HepG2 (cell line): ENCODE data around the gene NINJ2. TPM values are rescaled to one million over a fixed set of nuclear protein-coding genes. Genes with fewer than 3 reads are reported as not detected.

Source experiments
- ATAC-seq: fragments of 200-7000 bp; cut with Tn5 transposase; 3 replicates; pipeline ENCODE4 v1.9.1; 2020; ENCODE audit warnings: mild to moderate bottlenecking, moderate library complexity
- BruUV-seq: library from RNA; stranded (reverse); fragments of 400-500 nt; replicated peaks from 2 replicates; lab custom pipeline; 2021; lab: Mats Ljungman, UMichigan
- CTCF ChIA-PET: fragments of 300-600 bp; formaldehyde crosslinking; extraction: SDS; loops from one replicate; lab custom pipeline; 2021; ENCODE audit warnings: low total read pairs, inconsistent platforms, low intra/inter-chr PET ratio; lab: Yijun Ruan, JAX
- POLR2A ChIA-PET: fragments of 350-600 bp; sonication (Branson Sonifier 250); formaldehyde crosslinking; loops from one replicate; lab custom pipeline; 2020; ENCODE audit warnings: antibody characterized with exemption, inconsistent platforms; lab: Yijun Ruan, JAX
- DNase-seq: peaks from one replicate; pipeline ENCODE4 v3.0.0-alpha.2; 2015; ENCODE audit warnings: low spot score
- FAIRE-seq: peaks from 3 replicates; lab custom pipeline; 2011; peaks lifted over from hg19 to GRCh38; lab: Jason Lieb, UNC
- H2AFZ ChIP-seq: one replicate; pipeline ENCODE4 v1.6.1; 2011; ENCODE audit warnings: low read length, inconsistent platforms
- H3K27ac ChIP-seq: fragments of 300-600 bp; 3 replicates; pipeline ENCODE4 v1.8.0; 2011; ENCODE audit warnings: mixed run types, mild to moderate bottlenecking, mixed read lengths, low read length, inconsistent platforms; ENCODE audit not compliant: insufficient read depth; ENCODE audit errors: extremely low read length
- H3K27me3 ChIP-seq, 2 experiments: fragments of 200-600 bp in 1 of 2; 2 replicates in 1 of 2; 3 replicates in 1 of 2; pipeline versions ENCODE4 v1.6.0 to v1.8.0; 2011; ENCODE audit warnings: low read length in 2 of 2, mild to moderate bottlenecking in 2 of 2, moderate library complexity in 2 of 2, inconsistent platforms in 1 of 2; ENCODE audit not compliant: insufficient read depth in 2 of 2, control insufficient read depth in 1 of 2
- H3K36me3 ChIP-seq, 2 experiments: fragments of 200-600 bp in 1 of 2; replicated peaks in 1 of 2; 2 replicates in 1 of 2; 3 replicates in 1 of 2; pipeline versions ENCODE4 v1.5.1 to v1.8.0; 2011; ENCODE audit warnings: low read length in 2 of 2, inconsistent platforms in 1 of 2; ENCODE audit not compliant: insufficient read depth in 2 of 2, control insufficient read depth in 1 of 2
- H3K4me1 ChIP-seq: 2 replicates; pipeline ENCODE4 v1.5.1; 2012; ENCODE audit warnings: low read length, inconsistent platforms; ENCODE audit not compliant: insufficient read depth
- H3K4me2 ChIP-seq: 2 replicates; pipeline ENCODE4 v1.6.0; 2011; ENCODE audit warnings: low read depth, low read length, inconsistent platforms
- H3K4me3 ChIP-seq, 3 experiments: fragments of 200-600 bp in 1 of 3; sonication (generic), shearing (Covaris generic) in 1 of 3; replicated peaks in 1 of 3; 2 replicates each; pipeline ENCODE4 v1.5.1; 2011 to 2016; ENCODE audit warnings: low read length in 3 of 3, inconsistent platforms in 2 of 3, low read depth in 2 of 3, mild to moderate bottlenecking in 2 of 3, control low read depth in 1 of 3, mixed read lengths in 1 of 3; ENCODE audit not compliant: insufficient read depth in 1 of 3
- H3K79me2 ChIP-seq: one replicate; pipeline ENCODE4 v1.6.1; 2011; ENCODE audit warnings: low read length, inconsistent platforms; ENCODE audit not compliant: insufficient read depth
- H3K9ac ChIP-seq: 2 replicates; pipeline ENCODE4 v1.6.0; 2011; ENCODE audit warnings: mild to moderate bottlenecking, low read depth, low read length, inconsistent platforms; ENCODE audit not compliant: insufficient read depth
- H3K9me3 ChIP-seq: 2 replicates; pipeline ENCODE4 v1.5.1; 2012; ENCODE audit warnings: mild to moderate bottlenecking, low read length
- H4K20me1 ChIP-seq: 2 replicates; pipeline ENCODE4 v1.6.0; 2011; ENCODE audit warnings: inconsistent platforms, mild to moderate bottlenecking, low read length, moderate library complexity; ENCODE audit not compliant: insufficient read depth
- AGO2 ChIP-seq: fragments of 200-400 bp; formaldehyde crosslinking; optimal IDR thresholded peaks from 2 replicates; pipeline ENCODE3; 2017; ENCODE audit warnings: mild to moderate bottlenecking, low read depth, low read length, moderate library complexity
- ARNT2 ChIP-seq: sonication (generic); formaldehyde crosslinking; IDR thresholded peaks from 2 replicates; pipeline ENCODE4 v1.8.0; 2022; ENCODE audit warnings: mild to moderate bottlenecking, low read depth, missing genetic modification reagents, moderate library complexity
- GTF3A ChIP-seq: sonication (generic); formaldehyde crosslinking; conservative IDR thresholded peaks from 2 replicates; pipeline ENCODE4 v1.4.0; 2020; ENCODE audit warnings: mild to moderate bottlenecking, missing genetic modification reagents
- KAT7 ChIP-seq: IDR thresholded peaks from 2 replicates; pipeline ENCODE4 v1.6.1; 2018; ENCODE audit warnings: borderline replicate concordance, missing compliant biosample characterization
- MXI1 ChIP-seq: IDR thresholded peaks from 3 replicates; pipeline ENCODE4 v1.6.1; 2012; ENCODE audit warnings: low read depth, low read length, inconsistent platforms, borderline replicate concordance
- REXO4 ChIP-seq: sonication (generic); formaldehyde crosslinking; IDR thresholded peaks from 2 replicates; pipeline ENCODE4 v1.8.0; 2022; ENCODE audit warnings: missing genetic modification reagents, mild to moderate bottlenecking, borderline replicate concordance
- SMAD9 ChIP-seq: sonication (generic); formaldehyde crosslinking; IDR thresholded peaks from 2 replicates; pipeline ENCODE4 v1.5.1; 2020; ENCODE audit warnings: mild to moderate bottlenecking, missing genetic modification reagents
- ZBTB2 ChIP-seq: sonication (generic); formaldehyde crosslinking; IDR thresholded peaks from 2 replicates; pipeline ENCODE4 v1.8.0; 2022; ENCODE audit warnings: low read depth, missing genetic modification reagents
- ZNF264 ChIP-seq: sonication (generic); formaldehyde crosslinking; IDR thresholded peaks from 2 replicates; pipeline ENCODE4 v1.4.0; 2020; ENCODE audit warnings: missing genetic modification reagents
- ZNF276 ChIP-seq: sonication (generic); formaldehyde crosslinking; IDR thresholded peaks from 2 replicates; pipeline ENCODE4 v1.4.0; 2020; ENCODE audit warnings: mild to moderate bottlenecking, low read depth, missing genetic modification reagents
- ZNF605 ChIP-seq: sonication (generic); formaldehyde crosslinking; IDR thresholded peaks from 2 replicates; pipeline ENCODE4 v1.8.0; 2022; ENCODE audit warnings: mild to moderate bottlenecking, missing genetic modification reagents
- ZNF607 ChIP-seq: sonication (generic); formaldehyde crosslinking; IDR thresholded peaks from 2 replicates; pipeline ENCODE4 v1.5.1; 2020; ENCODE audit warnings: missing genetic modification reagents, mild to moderate bottlenecking, borderline replicate concordance
- ZNF740 ChIP-seq: sonication (generic); formaldehyde crosslinking; IDR thresholded peaks from 2 replicates; pipeline ENCODE4 v1.4.0; 2020; ENCODE audit warnings: missing genetic modification reagents
- ZXDC ChIP-seq: sonication (generic); formaldehyde crosslinking; IDR thresholded peaks from 2 replicates; pipeline ENCODE4 v1.5.0; 2020; ENCODE audit warnings: mild to moderate bottlenecking, missing genetic modification reagents
- WGBS: methylation state at CpG from one replicate; pipeline ENCODE4 v1.1.6; 2017; ENCODE audit warnings: low lambda C conversion rate; 5-methylcytosine and 5-hydroxymethylcytosine counted together
- in situ Hi-C: cut with HindIII; loops from 2 replicates; pipeline ENCODE4 v1.10.0; 2017; ENCODE audit warnings: low pct_unique_long_range_greater_than_20kb; ENCODE audit not compliant: extremely low pct_ligation_motif_present
- intact Hi-C: fragments of 100-400 bp; cut with micrococcal nuclease; formaldehyde crosslinking; loops from one replicate; pipeline ENCODE4 v1.10.0; 2022; ENCODE audit not compliant: unreplicated experiment
- polyA plus RNA-seq, 8 experiments: library from polyadenylated mRNA; depleted of rRNA in 3 of 8; stranded (reverse) in 7 of 8; unstranded in 1 of 8; fragments of >200 nt; fragmentation: Illumina TruSeq in 4 of 8; extraction: Trizol in 4 of 8; gene quantifications; 2 replicates each; pipeline versions ENCODE4 v1.2.1 to v1.2.3, GENCODE V29; 2011 to 2016; ENCODE audit warnings: low read depth in 4 of 8, missing spikeins in 1 of 8, mixed read lengths in 1 of 8; ENCODE audit not compliant: insufficient read depth in 1 of 8
- total RNA-seq, 5 experiments: library from RNA; depleted of rRNA; stranded (reverse); fragments of >200 nt; fragmentation: Illumina TruSeq; extraction: Trizol; gene quantifications; 2 replicates each; pipeline ENCODE4 v1.2.3, GENCODE V29; 2016; ENCODE audit warnings: low read depth in 1 of 5

The NINJ2 gene
- total and polyA plus RNA-seq, 2 of the 13 experiments (the other 11 are each of a cell fraction or from before 2014, with no cell fraction given) = 0.62 to 3.8 TPM

- in situ Hi-C loops (no loop called here), intact Hi-C loops (no loop called here)
- Histone ChIP-seq H3K4me3 (no peak overlapping the region), H3K4me2 (no peak overlapping the region), H2AFZ (no peak overlapping the region), H4K20me1 (no peaks in the 10 kb centered on the region), H3K36me3 (no peaks in the 10 kb centered on the region), H3K27ac (no peak overlapping the region), H3K9ac (no peak overlapping the region), H3K79me2 (no peaks in the 10 kb centered on the region), H3K27me3 (peaks cover 0 to 21% of the 10 kb centered on the region in 2 experiments; a peak in 1 of 5 replicates), H3K4me1 (peaks cover 30% of the 10 kb centered on the region), H3K9me3 (no peaks in the 10 kb centered on the region)
- 37% methylated on average over 5 of the region's 5 CpGs for WGBS
- POLR2A ChIA-PET = no interaction called here
- ATAC-seq (no peak), FAIRE-seq (no peak), DNase-seq (no peak)
- no TSS peak for BruUV-seq
- CTCF ChIA-PET = no interaction called here
- TF ChIP-seq ZNF605 (CRISPR knock-in tag) (no peak), KAT7 (CRISPR knock-in tag) (no peak), SMAD9 (no peak), ARNT2 (CRISPR knock-in tag) (no peak), GTF3A (CRISPR knock-in tag) (no peak), ZBTB2 (CRISPR knock-in tag) (no peak), MXI1 (no peak), ZNF607 (CRISPR knock-in tag) (no peak), ZNF276 (no peak), REXO4 (CRISPR knock-in tag) (no peak), AGO2 (no peak), ZXDC (CRISPR knock-in tag) (no peak), ZNF740 (CRISPR knock-in tag) (no peak), ZNF264 (CRISPR knock-in tag) (no peak)
Observed at GRCh38 chr12:704516-705242, 41.4 kb upstream of the NINJ2 start.
